SU-DHL-6 (cell line): ENCODE measurements around the gene CA12.
"Not testable (repeated sequence)": the region's sequence is repeated elsewhere in the genome, so short reads cannot be mapped to it uniquely, and the experiment has no call there.

Experiments
- H2AFZ ChIP-seq: fragments of 200-600 bp; sonication (generic); 2 replicates; pipeline ENCODE4 v1.6.1; 2014; ENCODE audit warnings: low read depth, mild to moderate bottlenecking, moderate library complexity, mixed read lengths, antibody characterized with exemption, low read length; ENCODE audit not compliant: severe bottlenecking
- H3F3A ChIP-seq: fragments of 200-600 bp; shearing (Covaris generic); 2 replicates; pipeline ENCODE4 v1.6.0; 2016; ENCODE audit warnings: antibody characterized with exemption, mild to moderate bottlenecking; ENCODE audit not compliant: insufficient read depth
- H3K27ac ChIP-seq: fragments of 200-600 bp; sonication (generic); 2 replicates; pipeline ENCODE4 v1.5.1; 2016; ENCODE audit warnings: low read depth, mild to moderate bottlenecking, low read length, moderate library complexity, mixed read lengths
- H3K27me3 ChIP-seq: fragments of 200-600 bp; sonication (generic), shearing (Covaris generic); 2 replicates; pipeline ENCODE4 v1.6.0; 2014; ENCODE audit warnings: mild to moderate bottlenecking, low read length
- H3K36me3 ChIP-seq: fragments of 200-600 bp; sonication (generic); 2 replicates; pipeline ENCODE4 v1.6.1; 2014; ENCODE audit warnings: mild to moderate bottlenecking, low read length, mixed read lengths
- H3K4me2 ChIP-seq: fragments of 300-600, 200-600 bp; shearing (Covaris generic), sonication (generic); 2 replicates; pipeline ENCODE4 v1.6.0; 2014; ENCODE audit warnings: low read length, low read depth, mild to moderate bottlenecking; ENCODE audit not compliant: poor library complexity, severe bottlenecking
- H3K4me3 ChIP-seq: fragments of 200-600 bp; sonication (generic); 2 replicates; pipeline ENCODE4 v1.5.1; 2014; ENCODE audit warnings: antibody characterized with exemption, low read length, mild to moderate bottlenecking, mixed read lengths; ENCODE audit not compliant: insufficient read depth, poor library complexity, severe bottlenecking
- H3K79me2 ChIP-seq: fragments of 200-600 bp; sonication (generic); 2 replicates; pipeline ENCODE4 v1.6.1; 2014; ENCODE audit warnings: mild to moderate bottlenecking, low read length, moderate library complexity; ENCODE audit not compliant: insufficient read depth
- H3K9ac ChIP-seq: fragments of 200-600 bp; sonication (generic); 2 replicates; pipeline ENCODE4 v1.7.0; 2014; ENCODE audit warnings: mild to moderate bottlenecking, low read length
- H3K9me2 ChIP-seq: fragments of 200-600 bp; sonication (generic); replicated peaks from 2 replicates; pipeline ENCODE4 v1.6.1; 2014; ENCODE audit warnings: low read length; ENCODE audit not compliant: insufficient read depth
- H3K9me3 ChIP-seq: fragments of 200-600 bp; sonication (generic); 2 replicates; pipeline ENCODE4 v1.6.1; 2014; ENCODE audit warnings: low read length, mixed read lengths; ENCODE audit not compliant: insufficient read depth
- H4K20me1 ChIP-seq: fragments of 200-600 bp; sonication (generic); 2 replicates; pipeline ENCODE4 v1.6.1; 2014; ENCODE audit warnings: low read depth, mild to moderate bottlenecking, antibody characterized with exemption, low read length, moderate library complexity, mixed read lengths
- CTCF ChIP-seq: fragments of 200-600 bp; sonication (generic); IDR thresholded peaks from one replicate; pipeline ENCODE4 v1.5.1; 2017; ENCODE audit warnings: antibody characterized with exemption, mild to moderate bottlenecking, low read length, moderate library complexity; ENCODE audit not compliant: insufficient read depth, poor library complexity, severe bottlenecking
- EZH2phosphoT487 ChIP-seq: fragments of 200-600 bp; sonication (generic), shearing (Covaris generic); conservative IDR thresholded peaks from 2 replicates; pipeline ENCODE4 v1.6.1; 2018; ENCODE audit warnings: mild to moderate bottlenecking, antibody characterized with exemption, low read length, moderate library complexity, mixed read lengths

CA12 gene

GRCh38 chr15:63420333-63420747 lies 38.7 kb upstream of the CA12 start:
- no peaks in the 10 kb centered on the region for H4K20me1 ChIP-seq
- H3K27ac ChIP-seq: no peak overlapping the region
- TF ChIP-seq CTCF (no peak), EZH2phosphoT487 (no peak)
- no peaks in the 10 kb centered on the region for H3K79me2 ChIP-seq
- no peaks in the 10 kb centered on the region for H3K36me3 ChIP-seq
- H3K4me2 ChIP-seq: no peak overlapping the region
- H3K9ac ChIP-seq: no peak overlapping the region
- no peak overlapping the region for H3K4me3 ChIP-seq
- H3K9me2 ChIP-seq: no peaks in the 10 kb centered on the region
- no peak overlapping the region for H2AFZ ChIP-seq
- H3K9me3 ChIP-seq: no peaks in the 10 kb centered on the region
- no peaks in the 10 kb centered on the region for H3K27me3 ChIP-seq
- no peaks in the 10 kb centered on the region for H3F3A ChIP-seq

- no peak overlapping the region for H3K9ac ChIP-seq
- no peaks in the 10 kb centered on the region for H3K9me2 ChIP-seq
- no peak for TF ChIP-seq EZH2phosphoT487
- TF ChIP-seq CTCF: no peak
- no peaks in the 10 kb centered on the region for H3K9me3 ChIP-seq
- H3K4me2 ChIP-seq: no peak overlapping the region
- H2AFZ ChIP-seq: no peak overlapping the region
- H3K27me3 ChIP-seq: no peaks in the 10 kb centered on the region
- H3K36me3 ChIP-seq: no peaks in the 10 kb centered on the region
- no peak overlapping the region for H3K27ac ChIP-seq
- no peak overlapping the region for H3K4me3 ChIP-seq
- H4K20me1 ChIP-seq: no peaks in the 10 kb centered on the region
- H3K79me2 ChIP-seq: no peaks in the 10 kb centered on the region
- H3F3A ChIP-seq: no peaks in the 10 kb centered on the region
Observed at GRCh38 chr15:63418811-63419210, 37.2 kb upstream of the CA12 start.

GRCh38 chr15:63417721-63418120 lies 36.1 kb upstream of the CA12 start:
- H3K79me2 ChIP-seq: no peaks in the 10 kb centered on the region
- H3K9ac ChIP-seq: no peak overlapping the region
- H3K27ac ChIP-seq: no peak overlapping the region
- no peaks in the 10 kb centered on the region for H3K9me2 ChIP-seq
- TF ChIP-seq EZH2phosphoT487: no peak
- TF ChIP-seq CTCF: no peak
- H3K9me3 ChIP-seq: no peaks in the 10 kb centered on the region
- no peak overlapping the region for H3K4me3 ChIP-seq
- H4K20me1 ChIP-seq: no peaks in the 10 kb centered on the region
- H3K27me3 ChIP-seq: no peaks in the 10 kb centered on the region
- H3K4me2 ChIP-seq: no peak overlapping the region
- no peaks in the 10 kb centered on the region for H3F3A ChIP-seq
- H3K36me3 ChIP-seq: no peaks in the 10 kb centered on the region
- H2AFZ ChIP-seq: no peak overlapping the region

- not testable (repeated sequence) for H3K79me2 ChIP-seq, H2AFZ ChIP-seq, H3K4me2 ChIP-seq, H3K9me2 ChIP-seq, H3K36me3 ChIP-seq, H3K9ac ChIP-seq, H3K4me3 ChIP-seq, H3K9me3 ChIP-seq, H4K20me1 ChIP-seq, H3K27ac ChIP-seq, H3K27me3 ChIP-seq, H3F3A ChIP-seq
Observed at GRCh38 chr15:63417274-63417673, 35.6 kb upstream of the CA12 start.
